Dendritic cell treated with granulocyte-macrophage colony-stimulating factor and Interleukin-4, amounts not matched to agents 40 ng/mL and 50 ng/mL, for 4 days (primary cell): ENCODE data around the gene CALU.

ENCODE experiments used
- H3K27ac Mint-ChIP-seq: one replicate; pipeline ENCODE4 v1.8.0; 2022; ENCODE audit warnings: mild to moderate bottlenecking, mixed read lengths
- H3K27me3 Mint-ChIP-seq: one replicate; pipeline ENCODE4 v1.8.0; 2022; ENCODE audit warnings: mild to moderate bottlenecking, mixed read lengths
- H3K36me3 Mint-ChIP-seq: one replicate; pipeline ENCODE4 v1.8.0; 2022; ENCODE audit warnings: low read depth, mixed read lengths
- H3K4me1 Mint-ChIP-seq: one replicate; pipeline ENCODE4 v1.8.0; 2022; ENCODE audit warnings: low read depth, mixed read lengths
- H3K4me3 Mint-ChIP-seq: one replicate; pipeline ENCODE4 v1.8.0; 2022; ENCODE audit warnings: mild to moderate bottlenecking, moderate library complexity, mixed read lengths
- H3K9me3 Mint-ChIP-seq: one replicate; pipeline ENCODE4 v1.8.0; 2022; ENCODE audit warnings: mixed read lengths
- intact Hi-C: fragments of 100-400 bp; cut with micrococcal nuclease; formaldehyde crosslinking; loops from one replicate; pipeline ENCODE4 v1.15.0; 2022

CALU gene

GRCh38 chr7:128810473-128810872, 71.3 kb downstream of the CALU start:
- intact Hi-C loops: no loop called here
- Mint-ChIP-seq H3K4me1 (peaks cover 20% of the 10 kb centered on the region), H3K36me3 (no peaks in the 10 kb centered on the region), H3K27me3 (peaks cover 9% of the 10 kb centered on the region), H3K9me3 (peaks cover 5% of the 10 kb centered on the region), H3K27ac (peak overlapping the region; percentile 3), H3K4me3 (no peak overlapping the region)

GRCh38 chr7:128810997-128811396, 71.8 kb downstream of the CALU start:
- intact Hi-C loops: no loop called here
- Mint-ChIP-seq H3K27me3 (peaks cover 9% of the 10 kb centered on the region), H3K4me1 (peaks cover 25% of the 10 kb centered on the region), H3K9me3 (peaks cover 10% of the 10 kb centered on the region), H3K4me3 (no peak overlapping the region), H3K27ac (no peak overlapping the region), H3K36me3 (no peaks in the 10 kb centered on the region)

GRCh38 chr7:128811631-128812430, 72.7 kb downstream of the CALU start:
- intact Hi-C loops: no loop called here
- Mint-ChIP-seq H3K36me3 (no peaks in the 10 kb centered on the region), H3K27ac (no peak overlapping the region), H3K4me3 (no peak overlapping the region), H3K9me3 (peaks cover 10% of the 10 kb centered on the region), H3K4me1 (peaks cover 23% of the 10 kb centered on the region), H3K27me3 (peaks cover 5% of the 10 kb centered on the region)

GRCh38 chr7:128812514-128813168, 73.5 kb downstream of the CALU start:
- Mint-ChIP-seq H3K27ac (no peak overlapping the region), H3K4me3 (no peak overlapping the region), H3K36me3 (no peaks in the 10 kb centered on the region), H3K27me3 (peaks cover 7% of the 10 kb centered on the region), H3K4me1 (peaks cover 21% of the 10 kb centered on the region), H3K9me3 (peaks cover 10% of the 10 kb centered on the region)
- intact Hi-C loops: no loop called here

GRCh38 chr7:128814499-128814898, 75.3 kb downstream of the CALU start:
- Mint-ChIP-seq H3K4me1 (peaks cover 26% of the 10 kb centered on the region), H3K4me3 (no peak overlapping the region), H3K27me3 (peaks cover 17% of the 10 kb centered on the region), H3K27ac (peak overlapping the region; percentile 20), H3K36me3 (no peaks in the 10 kb centered on the region), H3K9me3 (peaks cover 10% of the 10 kb centered on the region)
- intact Hi-C loops: no loop called here

GRCh38 chr7:128815289-128815942, 76.3 kb downstream of the CALU start:
- peaks cover 19% of the 10 kb centered on the region for H3K27me3 Mint-ChIP-seq
- H3K4me3 Mint-ChIP-seq: no peak overlapping the region
- peaks cover 30% of the 10 kb centered on the region for H3K4me1 Mint-ChIP-seq
- intact Hi-C loops: no loop called here
- peak overlapping the region; percentile 20 for H3K27ac Mint-ChIP-seq
- H3K36me3 Mint-ChIP-seq: no peaks in the 10 kb centered on the region
- H3K9me3 Mint-ChIP-seq: peaks cover 10% of the 10 kb centered on the region

- Mint-ChIP-seq H3K4me1 (peaks cover 30% of the 10 kb centered on the region), H3K9me3 (peaks cover 10% of the 10 kb centered on the region), H3K36me3 (no peaks in the 10 kb centered on the region), H3K4me3 (no peak overlapping the region), H3K27me3 (peaks cover 30% of the 10 kb centered on the region), H3K27ac (no peak overlapping the region)
- intact Hi-C loops: no loop called here
These were observed 79.5 kb downstream of the CALU start for GRCh38 chr7:128818694-128819093.
